Measurements from ENCODE around the gene PRELID2.

DNA sequence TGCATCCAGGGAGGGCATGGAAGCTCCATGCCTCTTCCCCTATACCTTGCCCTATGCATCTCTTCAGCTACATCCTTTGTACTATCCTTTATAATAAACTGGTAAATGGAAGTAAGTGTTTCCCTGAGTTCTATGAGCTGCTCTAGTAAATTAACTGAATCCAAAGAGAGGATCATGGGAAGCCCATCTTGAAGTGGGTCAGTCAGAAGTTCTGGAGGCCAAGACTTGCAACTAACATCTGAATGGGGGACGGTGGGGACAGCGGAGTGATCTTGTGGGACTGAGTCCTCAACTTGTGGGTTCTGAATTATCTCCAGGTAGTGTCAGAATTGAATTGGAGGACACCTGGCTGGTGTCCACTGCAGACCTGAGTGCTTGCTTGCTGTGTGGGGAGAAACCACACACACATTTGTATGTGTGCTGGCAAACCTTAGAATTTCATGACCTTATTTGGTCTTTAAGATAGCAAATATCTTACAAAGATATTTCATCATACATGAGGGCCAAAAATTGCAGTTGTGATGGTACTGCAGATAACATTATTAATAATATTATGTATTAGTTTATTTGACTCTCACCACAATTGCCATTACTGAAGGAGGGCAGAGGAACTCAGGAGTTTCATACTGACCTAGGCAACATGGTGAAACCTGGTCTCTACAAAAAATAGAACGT, 5.5 kb upstream of the PRELID2 start:
- TF ChIP-seq CTCF (IDR thresholded peaks at IDR 0.05 in 4 of 5, conservative IDR thresholded peaks at IDR 0.05 in 1 of 5): no peak
- TF ChIP-seq POLR2A (IDR thresholded peaks at IDR 0.05): no peak
